GM19438 (cell line): ENCODE results near the gene NAT9.

ENCODE experiments used
- ATAC-seq: cut with Tn5 transposase; IDR thresholded peaks from one replicate; pipeline ENCODE4 v1.9.1; 2021; ENCODE audit warnings: low read depth; ENCODE audit not compliant: unreplicated experiment

NAT9 gene

GRCh38 chr17:74776044-74776962 is at the start of gene NAT9:
TSS of gene NAT9 (minus strand) at chr17:74776345. CDS start at chr17:74775698, 647 bp downstream.
- ATAC-seq, result no peak

GRCh38 chr17:74824961-74825627 is 48.9 kb upstream of the NAT9 start:
- no peak for ATAC-seq

GRCh38 chr17:74822939-74823367 is 46.8 kb upstream of the NAT9 start:
- no peak for ATAC-seq

GRCh38 chr17:74822335-74822938 is 46.3 kb upstream of the NAT9 start:
- no peak for ATAC-seq

- no peak for ATAC-seq
Observed at GRCh38 chr17:74821655-74822334, 45.6 kb upstream of the NAT9 start.

- no peak for ATAC-seq
Observed at GRCh38 chr17:74819801-74820436, 43.8 kb upstream of the NAT9 start.

GRCh38 chr17:74818291-74818938 is 42.3 kb upstream of the NAT9 start:
- ATAC-seq, result no peak

- no peak for ATAC-seq
Observed at GRCh38 chr17:74816905-74817620, 40.9 kb upstream of the NAT9 start.

GRCh38 chr17:74815550-74816370 is 39.6 kb upstream of the NAT9 start:
- ATAC-seq, result no peak

GRCh38 chr17:74815067-74815466 is 38.9 kb upstream of the NAT9 start:
- no peak for ATAC-seq

GRCh38 chr17:74814453-74814852 is 38.3 kb upstream of the NAT9 start:
- ATAC-seq, result no peak

- no peak for ATAC-seq
Observed at GRCh38 chr17:74812109-74813009, 36.2 kb upstream of the NAT9 start.

GRCh38 chr17:74810699-74811485 is 34.7 kb upstream of the NAT9 start:
- ATAC-seq, result no peak

GRCh38 chr17:74808714-74809430 is 32.7 kb upstream of the NAT9 start:
- no peak for ATAC-seq

GRCh38 chr17:74807925-74808324 is 31.8 kb upstream of the NAT9 start:
- no peak for ATAC-seq

- ATAC-seq, result no peak
Observed at GRCh38 chr17:74807441-74807840, 31.3 kb upstream of the NAT9 start.
